Adrenal gland (tissue), 12 donors: Measurements from ENCODE around the gene HADHA. TPM values are rescaled to one million over a fixed set of nuclear protein-coding genes. Genes with fewer than 3 reads are reported as not detected.

Source experiments
- DNase-seq, 7 donors: peaks; one replicate each; pipeline ENCODE4 v3.0.0-alpha.2; 2019 to 2020
- H3K27ac ChIP-seq, 5 donors: fragments of 200-600 bp; sonication (generic) in 4 of 5; 1 replicate in 3 of 5; 2 replicates in 2 of 5; pipeline versions ENCODE4 v1.5.1 to v1.8.0; 2016 to 2020; ENCODE audit warnings: mild to moderate bottlenecking in 1 of 5
- H3K27me3 ChIP-seq: fragments of 200-600 bp; 2 replicates; pipeline ENCODE4 v1.8.0; 2021
- H3K36me3 ChIP-seq, 2 donors: fragments of 200-600 bp; replicated peaks in 1 of 2; 1 replicate in 1 of 2; 2 replicates in 1 of 2; pipeline versions ENCODE4 v1.5.1 to v1.8.0; 2018 to 2022
- H3K4me1 ChIP-seq, 2 donors: fragments of 200-600 bp; replicated peaks in 1 of 2; 1 replicate in 1 of 2; 2 replicates in 1 of 2; pipeline versions ENCODE4 v1.5.1 to v1.8.0; 2018 to 2021
- H3K4me3 ChIP-seq, 4 donors: fragments of 200-600 bp; sonication (generic) in 3 of 4; one replicate each; pipeline ENCODE4 v1.5.1; 2016 to 2018
- H3K9me3 ChIP-seq, 3 donors: fragments of 200-600 bp; sonication (generic) in 1 of 3; replicated peaks in 1 of 3; 1 replicate in 2 of 3; 2 replicates in 1 of 3; pipeline versions ENCODE4 v1.5.1 to v1.8.0; 2016 to 2021
- CTCF ChIP-seq, 6 experiments: fragments of 450-650 bp in 4 of 6; fragments of 200-600 bp in 2 of 6; sonication (generic) in 1 of 6; IDR thresholded peaks; 1 replicate in 5 of 6; 2 replicates in 1 of 6; pipeline versions ENCODE4 v1.5.1 to v1.8.0; 2016 to 2021; ENCODE audit warnings: antibody characterized with exemption in 6 of 6, mild to moderate bottlenecking in 2 of 6, moderate library complexity in 1 of 6
- POLR2A ChIP-seq, 2 donors: fragments of 450-650 bp; IDR thresholded peaks; one replicate each; pipeline ENCODE4 v1.6.1; 2017; ENCODE audit warnings: antibody characterized with exemption in 2 of 2, mild to moderate bottlenecking in 2 of 2, moderate library complexity in 1 of 2
- WGBS, 4 donors: extraction: QIAGEN DNeasy Blood & Tissue Kit in 2 of 4; methylation state at CpG; one replicate each; pipeline versions ENCODE4 v1.1.5 to v1.1.7; 2013 to 2017; 5-methylcytosine and 5-hydroxymethylcytosine counted together
- intact Hi-C, 2 donors: fragments of 100-400 bp; cut with DNase I; formaldehyde crosslinking; loops; one replicate each; pipeline versions ENCODE4 v1.14.1 to v1.15.0; 2022 to 2023
- polyA plus RNA-seq, 3 donors: library from polyadenylated mRNA; stranded (reverse); fragments of 200-250 nt in 2 of 3; fragments of 350-450 nt in 1 of 3; fragmentation: Illumina TruSeq in 1 of 3; extraction: RNeasy Lipid Tissue Mini Kit (QIAGEN cat#74804) in 1 of 3; gene quantifications; one replicate each; pipeline ENCODE4 v1.2.3, GENCODE V29; 2013 to 2014
- total RNA-seq, 9 donors: library from RNA; depleted of rRNA in 4 of 9; stranded (reverse); fragments of >200 nt in 4 of 9; fragments of 120-200 nt in 1 of 9; fragmentation: NEBNext Ultra II Directional in 1 of 9; extraction: Animal tissue kit (Norgen Biotek cat#: 25700) in 1 of 9; gene quantifications; one replicate each; pipeline versions ENCODE4 v1.1.0 to v1.2.4, GENCODE V29; 2013 to 2023
- donor health status: healthy with polysubstance abuse.
- donor health status: Bipolar disorder and iron deficiency.
- donor health status: DM: yes; HTN: yes; CAD: no.
- donor health status: DM: no; HTN: no; CAD: no.
- donor health status: DM: no; HTN: no; CAD: no.
- donor health status: DM: yes; HTN: yes; CAD: no.

Gene HADHA
- total and polyA plus RNA-seq, 12 donors: 43.8 to 353 (median 210) TPM

- Histone ChIP-seq H3K9me3 (no peaks in the 10 kb centered on the region), H3K27ac (no peak overlapping the region), H3K4me3 (no peak overlapping the region), H3K36me3 (peaks cover 0 to 77% of the 10 kb centered on the region in 2 donors), H3K4me1 (no peaks in the 10 kb centered on the region), H3K27me3 (no peaks in the 10 kb centered on the region)
- intact Hi-C loops: no loop called here
- TF ChIP-seq POLR2A (IDR thresholded peaks at IDR 0.05): no peak
- TF ChIP-seq CTCF (IDR thresholded peaks at IDR 0.05): no peak
- DNase-seq: no peak
- WGBS, 4 donors: 91 to 96% (median 93%) methylated on average over 7 of the region's 7 CpGs
These were observed 40.5 kb downstream of the HADHA start for GRCh38 chr2:26203906-26204305.

- WGBS, 4 donors: 73 to 100% (median 77%) methylated on average over 1 of the region's 1 CpG
- H3K36me3 ChIP-seq: peaks cover 0 to 71% of the 10 kb centered on the region in 2 donors
These were observed 41.4 kb downstream of the HADHA start for GRCh38 chr2:26202981-26203490.

GRCh38 chr2:26197516-26197915 is 46.9 kb downstream of the HADHA start:
- H3K9me3 ChIP-seq: no peaks in the 10 kb centered on the region
- no peaks in the 10 kb centered on the region for H3K27me3 ChIP-seq
- DNase-seq: no peak
- no peak overlapping the region for H3K4me3 ChIP-seq
- H3K36me3 ChIP-seq: peaks cover 0 to 91% of the 10 kb centered on the region in 2 donors
- WGBS, 4 donors: 79 to 91% (median 88%) methylated on average over 4 of the region's 4 CpGs
- no peak overlapping the region for H3K27ac ChIP-seq
- H3K4me1 ChIP-seq: no peaks in the 10 kb centered on the region
- intact Hi-C loops: no loop called here
- TF ChIP-seq POLR2A (IDR thresholded peaks at IDR 0.05) (no peak), CTCF (IDR thresholded peaks at IDR 0.05) (no peak)

More at GRCh38 chr2:26202981-26203490, 41.4 kb downstream of the HADHA start:
- no peak for DNase-seq
- no peak overlapping the region for H3K4me3 ChIP-seq
- no peaks in the 10 kb centered on the region for H3K27me3 ChIP-seq
- H3K27ac ChIP-seq: no peak overlapping the region
- no peaks in the 10 kb centered on the region for H3K4me1 ChIP-seq
- intact Hi-C loops: no loop called here
- H3K9me3 ChIP-seq: no peaks in the 10 kb centered on the region
- no peak for TF ChIP-seq CTCF (IDR thresholded peaks at IDR 0.05)
- no peak for TF ChIP-seq POLR2A (IDR thresholded peaks at IDR 0.05)

GRCh38 chr2:26196683-26197418 is 47.6 kb downstream of the HADHA start:
- Histone ChIP-seq H3K27me3 (no peaks in the 10 kb centered on the region), H3K4me3 (no peak overlapping the region), H3K36me3 (peaks cover 0 to 91% of the 10 kb centered on the region in 2 donors), H3K9me3 (no peaks in the 10 kb centered on the region), H3K4me1 (no peaks in the 10 kb centered on the region), H3K27ac (no peak overlapping the region)
- intact Hi-C loops: no loop called here
- 83 to 88% (median 85%) methylated on average over 9 of the region's 9 CpGs for WGBS, 4 donors
- TF ChIP-seq CTCF (IDR thresholded peaks at IDR 0.05) (no peak), POLR2A (IDR thresholded peaks at IDR 0.05) (no peak)
- no peak for DNase-seq
